Measurements from ENCODE around the gene PPARA. TPM values are rescaled to one million over a fixed set of nuclear protein-coding genes. Genes with fewer than 3 reads are reported as not detected.
"Not testable (repeated sequence)": the region's sequence is repeated elsewhere in the genome, so short reads cannot be mapped to it uniquely, and the experiment has no call there.

The PPARA gene
- total and polyA plus RNA-seq, 2 donors (not counting 3 experiments of a cell fraction or from before 2014, with no cell fraction given), result 3.1 to 10.7 TPM

GRCh38 chr22:46131151-46131587 is 19.2 kb upstream of the PPARA start:
- no peaks in the 10 kb centered on the region for H3K4me1 ChIP-seq (ENCODE audit: control insufficient read depth, extremely low read depth, insufficient read depth, low read length)
- intact Hi-C loops (cut with micrococcal nuclease) (no loop called here), dilution Hi-C loops (cut with MboI; ENCODE audit: extremely low pct_ligation_motif_present, low sequenced_read_pairs) (no loop called here)
- TF ChIP-seq POLR2AphosphoS5 (IDR thresholded peaks at IDR 0.05; ENCODE audit: insufficient read depth, low read depth, low read length) (no peak), CTCF (IDR thresholded peaks at IDR 0.05; ENCODE audit: extremely low read depth in 1 of 2, insufficient read depth in 1 of 2, low read depth in 1 of 2, low read length in 2 of 2) (peak; percentile 46 to 59), FOS (IDR thresholded peaks at IDR 0.05; ENCODE audit: borderline replicate concordance, insufficient read depth, low read length) (no peak), GATA2 (IDR thresholded peaks at IDR 0.05; ENCODE audit: insufficient read depth, insufficient read length, low read depth, low read length) (no peak), EZH2 (IDR thresholded peaks at IDR 0.05; ENCODE audit: borderline replicate concordance, low read depth, low read length, severe bottlenecking) (no peak)
- no peak overlapping the region for H3K4me3 ChIP-seq (replicated peaks in 1 of 3; ENCODE audit: insufficient read depth in 1 of 3, low read depth in 1 of 3, low read length in 3 of 3)
- no peak overlapping the region for H2AFZ ChIP-seq (ENCODE audit: low read depth, low read length)
- no peak overlapping the region for H3K9ac ChIP-seq (replicated peaks; ENCODE audit: extremely low read depth, insufficient read depth, low read length)
- H4K20me1 ChIP-seq (replicated peaks; ENCODE audit: control insufficient read depth, extremely low read depth, insufficient read depth, low read length), result no peaks in the 10 kb centered on the region
- no peaks in the 10 kb centered on the region for H3K9me3 ChIP-seq (replicated peaks; ENCODE audit: control insufficient read depth, insufficient read depth, low read length)
- DNase-seq (ENCODE audit: low read depth, low spot score) (no peak), FAIRE-seq (no peak)
- H3K36me3 ChIP-seq (ENCODE audit: control insufficient read depth in 2 of 2, extremely low read depth in 1 of 2, insufficient read depth in 2 of 2, low read length in 2 of 2), result no peaks in the 10 kb centered on the region
- CTCF ChIA-PET, result no interaction called here
- no peaks in the 10 kb centered on the region for H3K9me1 ChIP-seq (replicated peaks; ENCODE audit: control insufficient read depth, extremely low read depth, insufficient read depth, low read length)
- no peaks in the 10 kb centered on the region for H3K79me2 ChIP-seq (ENCODE audit: control insufficient read depth, insufficient read depth, low read length)
- no TSS peak for BruUV-seq (replicated peaks)
- H3K4me2 ChIP-seq (ENCODE audit: insufficient read depth, low read length), result no peak overlapping the region
- POLR2A ChIA-PET, result no interaction called here
- H3K27me3 ChIP-seq (ENCODE audit: control insufficient read depth in 2 of 2, insufficient read depth in 2 of 2, low read length in 2 of 2), result no peaks in the 10 kb centered on the region
- H3K27ac ChIP-seq (ENCODE audit: insufficient read depth, low read depth, low read length), result no peak overlapping the region

- FAIRE-seq; H3K9ac ChIP-seq (replicated peaks; ENCODE audit: extremely low read depth, insufficient read depth, low read length); H3K27me3 ChIP-seq (ENCODE audit: control insufficient read depth in 2 of 2, insufficient read depth in 2 of 2, low read length in 2 of 2); H3K79me2 ChIP-seq (ENCODE audit: control insufficient read depth, insufficient read depth, low read length); H3K9me3 ChIP-seq (replicated peaks; ENCODE audit: control insufficient read depth, insufficient read depth, low read length); H3K4me3 ChIP-seq (replicated peaks in 1 of 3; ENCODE audit: insufficient read depth in 1 of 3, low read depth in 1 of 3, low read length in 3 of 3); H3K27ac ChIP-seq (ENCODE audit: insufficient read depth, low read depth, low read length); dilution Hi-C loops (cut with MboI; ENCODE audit: extremely low pct_ligation_motif_present, low sequenced_read_pairs); H4K20me1 ChIP-seq (replicated peaks; ENCODE audit: control insufficient read depth, extremely low read depth, insufficient read depth, low read length); POLR2A ChIA-PET; DNase-seq (ENCODE audit: low read depth, low spot score); H2AFZ ChIP-seq (ENCODE audit: low read depth, low read length); H3K4me1 ChIP-seq (ENCODE audit: control insufficient read depth, extremely low read depth, insufficient read depth, low read length); H3K9me1 ChIP-seq (replicated peaks; ENCODE audit: control insufficient read depth, extremely low read depth, insufficient read depth, low read length); H3K4me2 ChIP-seq (ENCODE audit: insufficient read depth, low read length); intact Hi-C loops (cut with micrococcal nuclease); BruUV-seq (replicated peaks); H3K36me3 ChIP-seq (ENCODE audit: control insufficient read depth in 2 of 2, extremely low read depth in 1 of 2, insufficient read depth in 2 of 2, low read length in 2 of 2): not testable (repeated sequence)
- CTCF ChIA-PET, result interaction anchor here (0.8 to 1.6 kb wide), 2 partner anchors 11 to 15 kb away, joined by 3 to 4 read pairs; no protein-coding TSS in a partner anchor
Observed at GRCh38 chr22:46132193-46132829, 18.0 kb upstream of the PPARA start.
